ENCODE results near the gene ADAMTS3.

The ADAMTS3 gene

GRCh38 chr4:72378901-72379300, 190.1 kb downstream of the ADAMTS3 start:
- TF ChIP-seq, protein P1, sequence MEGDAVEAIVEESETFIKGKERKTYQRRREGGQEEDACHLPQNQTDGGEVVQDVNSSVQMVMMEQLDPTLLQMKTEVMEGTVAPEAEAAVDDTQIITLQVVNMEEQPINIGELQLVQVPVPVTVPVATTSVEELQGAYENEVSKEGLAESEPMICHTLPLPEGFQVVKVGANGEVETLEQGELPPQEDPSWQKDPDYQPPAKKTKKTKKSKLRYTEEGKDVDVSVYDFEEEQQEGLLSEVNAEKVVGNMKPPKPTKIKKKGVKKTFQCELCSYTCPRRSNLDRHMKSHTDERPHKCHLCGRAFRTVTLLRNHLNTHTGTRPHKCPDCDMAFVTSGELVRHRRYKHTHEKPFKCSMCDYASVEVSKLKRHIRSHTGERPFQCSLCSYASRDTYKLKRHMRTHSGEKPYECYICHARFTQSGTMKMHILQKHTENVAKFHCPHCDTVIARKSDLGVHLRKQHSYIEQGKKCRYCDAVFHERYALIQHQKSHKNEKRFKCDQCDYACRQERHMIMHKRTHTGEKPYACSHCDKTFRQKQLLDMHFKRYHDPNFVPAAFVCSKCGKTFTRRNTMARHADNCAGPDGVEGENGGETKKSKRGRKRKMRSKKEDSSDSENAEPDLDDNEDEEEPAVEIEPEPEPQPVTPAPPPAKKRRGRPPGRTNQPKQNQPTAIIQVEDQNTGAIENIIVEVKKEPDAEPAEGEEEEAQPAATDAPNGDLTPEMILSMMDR (IDR thresholded peaks at IDR 0.05; ENCODE audit: low read depth, low read length, missing control alignments), result no peak

DNA sequence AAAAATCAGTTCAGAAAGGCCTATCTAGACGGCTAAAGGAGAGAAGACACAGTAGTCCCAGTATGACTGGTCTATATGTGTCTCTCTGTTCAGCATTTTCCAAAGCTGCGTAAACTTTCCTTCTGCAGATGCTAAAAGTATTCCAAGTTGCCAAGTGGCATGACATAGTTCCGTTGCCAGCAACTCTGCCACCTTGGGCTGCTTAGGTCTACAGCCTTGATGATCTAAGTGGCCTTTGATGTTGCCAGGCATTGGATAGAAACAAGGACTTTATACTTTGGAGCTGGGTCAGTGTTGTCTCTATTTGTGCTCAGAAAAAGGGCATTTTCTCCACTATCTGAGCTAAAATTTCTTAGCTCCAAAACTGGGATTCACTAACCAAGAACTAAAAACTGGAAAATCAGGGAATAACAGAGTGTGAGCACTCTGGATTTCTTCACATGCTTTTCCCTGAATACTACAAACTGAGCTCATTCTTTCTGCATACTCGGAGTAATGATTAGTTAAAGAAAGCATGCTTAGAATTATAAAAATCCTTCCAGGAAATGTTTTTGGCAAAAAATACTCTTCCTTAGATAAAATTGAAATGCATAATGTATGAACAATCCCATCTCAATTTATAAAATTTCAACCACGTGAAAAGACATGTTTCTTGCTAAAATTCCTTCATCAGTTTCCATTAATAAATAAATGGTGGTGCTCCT, 191.4 kb downstream of the ADAMTS3 start:
- DNase-seq (ENCODE audit: low read depth), result no peak
- TF ChIP-seq, protein P1 (IDR thresholded peaks at IDR 0.05; ENCODE audit: low read depth, low read length, missing control alignments), result no peak
- H3K4me3 ChIP-seq (ENCODE audit: low read depth, low read length), result no peak overlapping the region

More at GRCh38 chr4:72378901-72379300, 190.1 kb downstream of the ADAMTS3 start:
- DNase-seq (ENCODE audit: low read depth), result no peak
- H3K4me3 ChIP-seq (ENCODE audit: low read depth, low read length), result no peak overlapping the region

DNA sequence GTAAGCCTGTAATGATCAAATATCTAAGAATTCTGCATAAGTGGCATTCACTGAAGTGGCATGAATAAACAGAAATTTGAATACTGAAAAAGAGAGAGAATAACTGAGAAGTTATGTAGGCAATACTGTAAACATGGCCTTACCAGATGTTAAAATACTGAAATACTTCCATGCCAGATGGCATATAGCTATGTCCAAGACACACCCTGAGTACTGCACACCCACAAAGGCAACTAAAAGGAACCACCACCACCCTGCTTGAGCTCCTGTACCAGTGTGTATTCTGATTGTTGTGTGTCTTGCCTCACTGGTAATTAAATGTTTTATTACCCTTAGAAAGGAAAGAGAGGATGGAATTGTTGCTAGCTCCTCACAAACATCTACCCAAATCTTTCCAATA, 192.1 kb downstream of the ADAMTS3 start:
- TF ChIP-seq, protein P1 (IDR thresholded peaks at IDR 0.05; ENCODE audit: low read depth, low read length, missing control alignments), result no peak
- H3K4me3 ChIP-seq (ENCODE audit: low read depth, low read length), result no peak overlapping the region
- no peak for DNase-seq (ENCODE audit: low read depth)

GRCh38 chr4:72375073-72375736, 193.8 kb downstream of the ADAMTS3 start:
- TF ChIP-seq, protein P1 (IDR thresholded peaks at IDR 0.05; ENCODE audit: low read depth, low read length, missing control alignments), result no peak
- no peak overlapping the region for H3K4me3 ChIP-seq (ENCODE audit: low read depth, low read length)
- no peak for DNase-seq (ENCODE audit: low read depth)

- H3K4me3 ChIP-seq (ENCODE audit: low read depth, low read length), result no peak overlapping the region
- DNase-seq (ENCODE audit: low read depth), result no peak
- TF ChIP-seq, protein P1 (IDR thresholded peaks at IDR 0.05; ENCODE audit: low read depth, low read length, missing control alignments), result no peak
Measured at GRCh38 chr4:72374159-72374558, 194.9 kb downstream of the ADAMTS3 start.

DNA sequence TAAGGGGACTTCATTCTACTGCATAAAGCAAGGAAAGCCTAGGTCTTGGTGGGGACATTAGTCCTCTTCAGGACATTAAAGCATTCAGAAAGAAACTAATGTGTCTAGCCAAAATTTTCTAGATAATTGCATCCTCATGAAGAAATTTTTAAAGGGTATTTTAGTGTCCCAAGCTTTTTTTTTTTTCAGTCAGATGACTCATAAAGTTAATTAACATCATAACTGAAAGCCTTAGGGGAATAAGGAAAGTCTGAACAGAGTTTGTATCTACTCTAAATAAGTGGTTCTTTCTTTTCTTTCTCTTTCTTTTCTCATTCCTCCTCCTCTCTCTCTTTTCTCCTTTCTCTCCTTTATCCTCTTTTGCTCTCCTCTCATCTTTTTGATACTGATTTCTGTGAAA, 202.4 kb downstream of the ADAMTS3 start:
- H3K4me3 ChIP-seq (ENCODE audit: low read depth, low read length), result no peak overlapping the region
- no peak for DNase-seq (ENCODE audit: low read depth)
- TF ChIP-seq, protein P1 (IDR thresholded peaks at IDR 0.05; ENCODE audit: low read depth, low read length, missing control alignments), result no peak
